SU-DHL-6 (cell line): ENCODE results near the gene TBC1D22A.

ENCODE experiments used
- H2AFZ ChIP-seq: fragments of 200-600 bp; sonication (generic); 2 replicates; pipeline ENCODE4 v1.6.1; 2014; ENCODE audit warnings: low read depth, mild to moderate bottlenecking, moderate library complexity, mixed read lengths, antibody characterized with exemption, low read length; ENCODE audit not compliant: severe bottlenecking
- H3F3A ChIP-seq: fragments of 200-600 bp; shearing (Covaris generic); 2 replicates; pipeline ENCODE4 v1.6.0; 2016; ENCODE audit warnings: antibody characterized with exemption, mild to moderate bottlenecking; ENCODE audit not compliant: insufficient read depth
- H3K27ac ChIP-seq: fragments of 200-600 bp; sonication (generic); 2 replicates; pipeline ENCODE4 v1.5.1; 2016; ENCODE audit warnings: low read depth, mild to moderate bottlenecking, low read length, moderate library complexity, mixed read lengths
- H3K27me3 ChIP-seq: fragments of 200-600 bp; sonication (generic), shearing (Covaris generic); 2 replicates; pipeline ENCODE4 v1.6.0; 2014; ENCODE audit warnings: mild to moderate bottlenecking, low read length
- H3K36me3 ChIP-seq: fragments of 200-600 bp; sonication (generic); 2 replicates; pipeline ENCODE4 v1.6.1; 2014; ENCODE audit warnings: mild to moderate bottlenecking, low read length, mixed read lengths
- H3K4me2 ChIP-seq: fragments of 300-600, 200-600 bp; shearing (Covaris generic), sonication (generic); 2 replicates; pipeline ENCODE4 v1.6.0; 2014; ENCODE audit warnings: low read length, low read depth, mild to moderate bottlenecking; ENCODE audit not compliant: poor library complexity, severe bottlenecking
- H3K4me3 ChIP-seq: fragments of 200-600 bp; sonication (generic); 2 replicates; pipeline ENCODE4 v1.5.1; 2014; ENCODE audit warnings: antibody characterized with exemption, low read length, mild to moderate bottlenecking, mixed read lengths; ENCODE audit not compliant: insufficient read depth, poor library complexity, severe bottlenecking
- H3K79me2 ChIP-seq: fragments of 200-600 bp; sonication (generic); 2 replicates; pipeline ENCODE4 v1.6.1; 2014; ENCODE audit warnings: mild to moderate bottlenecking, low read length, moderate library complexity; ENCODE audit not compliant: insufficient read depth
- H3K9ac ChIP-seq: fragments of 200-600 bp; sonication (generic); 2 replicates; pipeline ENCODE4 v1.7.0; 2014; ENCODE audit warnings: mild to moderate bottlenecking, low read length
- H3K9me2 ChIP-seq: fragments of 200-600 bp; sonication (generic); replicated peaks from 2 replicates; pipeline ENCODE4 v1.6.1; 2014; ENCODE audit warnings: low read length; ENCODE audit not compliant: insufficient read depth
- H3K9me3 ChIP-seq: fragments of 200-600 bp; sonication (generic); 2 replicates; pipeline ENCODE4 v1.6.1; 2014; ENCODE audit warnings: low read length, mixed read lengths; ENCODE audit not compliant: insufficient read depth
- H4K20me1 ChIP-seq: fragments of 200-600 bp; sonication (generic); 2 replicates; pipeline ENCODE4 v1.6.1; 2014; ENCODE audit warnings: low read depth, mild to moderate bottlenecking, antibody characterized with exemption, low read length, moderate library complexity, mixed read lengths
- EZH2phosphoT487 ChIP-seq: fragments of 200-600 bp; sonication (generic), shearing (Covaris generic); conservative IDR thresholded peaks from 2 replicates; pipeline ENCODE4 v1.6.1; 2018; ENCODE audit warnings: mild to moderate bottlenecking, antibody characterized with exemption, low read length, moderate library complexity, mixed read lengths
- TF ChIP-seq, protein P1 (sequence below): fragments of 200-600 bp; sonication (generic); IDR thresholded peaks from one replicate; pipeline ENCODE4 v1.5.1; 2017; ENCODE audit warnings: antibody characterized with exemption, mild to moderate bottlenecking, low read length, moderate library complexity; ENCODE audit not compliant: insufficient read depth, poor library complexity, severe bottlenecking

The TBC1D22A gene

DNA sequence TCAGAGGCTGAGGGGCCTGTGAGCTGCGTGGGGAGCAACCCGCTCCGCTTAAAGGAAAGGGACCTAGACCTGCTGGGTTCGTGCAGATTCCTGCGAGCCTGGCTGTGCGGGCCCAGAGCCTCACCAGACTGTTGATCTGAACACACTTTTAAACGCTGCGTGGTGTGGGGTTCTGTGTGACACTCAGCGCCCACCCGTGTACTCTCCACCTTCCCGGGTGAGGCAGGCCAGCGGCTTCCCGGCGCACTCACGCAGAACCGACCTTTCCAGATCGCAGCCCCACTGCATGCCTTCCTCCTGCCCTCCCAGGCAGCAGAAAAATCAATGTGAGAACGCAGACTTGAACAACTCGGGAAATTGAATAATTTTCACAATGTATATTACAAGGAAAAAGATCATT, 388.6 kb downstream of the TBC1D22A start:
- no peaks in the 10 kb centered on the region for H3F3A ChIP-seq
- no peak for TF ChIP-seq EZH2phosphoT487
- TF ChIP-seq, protein P1, sequence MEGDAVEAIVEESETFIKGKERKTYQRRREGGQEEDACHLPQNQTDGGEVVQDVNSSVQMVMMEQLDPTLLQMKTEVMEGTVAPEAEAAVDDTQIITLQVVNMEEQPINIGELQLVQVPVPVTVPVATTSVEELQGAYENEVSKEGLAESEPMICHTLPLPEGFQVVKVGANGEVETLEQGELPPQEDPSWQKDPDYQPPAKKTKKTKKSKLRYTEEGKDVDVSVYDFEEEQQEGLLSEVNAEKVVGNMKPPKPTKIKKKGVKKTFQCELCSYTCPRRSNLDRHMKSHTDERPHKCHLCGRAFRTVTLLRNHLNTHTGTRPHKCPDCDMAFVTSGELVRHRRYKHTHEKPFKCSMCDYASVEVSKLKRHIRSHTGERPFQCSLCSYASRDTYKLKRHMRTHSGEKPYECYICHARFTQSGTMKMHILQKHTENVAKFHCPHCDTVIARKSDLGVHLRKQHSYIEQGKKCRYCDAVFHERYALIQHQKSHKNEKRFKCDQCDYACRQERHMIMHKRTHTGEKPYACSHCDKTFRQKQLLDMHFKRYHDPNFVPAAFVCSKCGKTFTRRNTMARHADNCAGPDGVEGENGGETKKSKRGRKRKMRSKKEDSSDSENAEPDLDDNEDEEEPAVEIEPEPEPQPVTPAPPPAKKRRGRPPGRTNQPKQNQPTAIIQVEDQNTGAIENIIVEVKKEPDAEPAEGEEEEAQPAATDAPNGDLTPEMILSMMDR, result no peak
- no peaks in the 10 kb centered on the region for H3K27me3 ChIP-seq
- no peak overlapping the region for H3K27ac ChIP-seq
- no peak overlapping the region for H3K4me3 ChIP-seq
- no peaks in the 10 kb centered on the region for H4K20me1 ChIP-seq
- no peak overlapping the region for H3K9ac ChIP-seq
- no peaks in the 10 kb centered on the region for H3K36me3 ChIP-seq
- H2AFZ ChIP-seq, result no peak overlapping the region
- H3K9me3 ChIP-seq, result no peaks in the 10 kb centered on the region
- no peaks in the 10 kb centered on the region for H3K9me2 ChIP-seq
- no peak overlapping the region for H3K4me2 ChIP-seq
- H3K79me2 ChIP-seq, result no peaks in the 10 kb centered on the region

DNA sequence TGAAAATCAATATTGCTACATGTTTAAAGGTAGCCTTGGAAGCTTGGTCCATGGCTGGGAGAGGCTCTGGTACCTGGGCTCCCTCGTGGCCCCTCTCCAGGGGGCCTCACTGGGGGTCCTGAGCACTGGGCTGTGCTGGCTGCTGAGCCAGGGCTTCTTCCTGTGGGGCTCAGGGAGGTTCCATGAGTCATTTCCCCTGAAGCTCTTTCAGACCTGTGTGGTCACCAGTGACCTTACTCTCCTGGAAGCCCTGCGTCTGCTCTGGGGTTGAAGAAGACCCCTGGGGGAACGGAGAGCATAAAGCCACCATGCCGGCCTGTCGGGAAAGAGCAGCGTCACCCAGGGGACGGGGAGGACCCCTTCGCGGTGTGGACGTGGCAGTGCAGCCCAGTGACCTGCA, 389.0 kb downstream of the TBC1D22A start:
- H3K9me2 ChIP-seq, result no peaks in the 10 kb centered on the region
- no peak overlapping the region for H3K4me2 ChIP-seq
- no peak overlapping the region for H3K27ac ChIP-seq
- H3K4me3 ChIP-seq, result no peak overlapping the region
- no peak overlapping the region for H3K9ac ChIP-seq
- no peaks in the 10 kb centered on the region for H4K20me1 ChIP-seq
- H3K36me3 ChIP-seq, result no peaks in the 10 kb centered on the region
- no peaks in the 10 kb centered on the region for H3K9me3 ChIP-seq
- TF ChIP-seq EZH2phosphoT487, result no peak
- TF ChIP-seq, protein P1, result no peak
- no peaks in the 10 kb centered on the region for H3F3A ChIP-seq
- H3K79me2 ChIP-seq, result no peaks in the 10 kb centered on the region
- no peaks in the 10 kb centered on the region for H3K27me3 ChIP-seq
- no peak overlapping the region for H2AFZ ChIP-seq

- H2AFZ ChIP-seq, result no peak overlapping the region
- H3K9me3 ChIP-seq, result no peaks in the 10 kb centered on the region
- H3K9ac ChIP-seq, result no peak overlapping the region
- no peak overlapping the region for H3K27ac ChIP-seq
- no peaks in the 10 kb centered on the region for H3K79me2 ChIP-seq
- no peak overlapping the region for H3K4me3 ChIP-seq
- no peaks in the 10 kb centered on the region for H3K9me2 ChIP-seq
- no peak overlapping the region for H3K4me2 ChIP-seq
- H3K27me3 ChIP-seq, result no peaks in the 10 kb centered on the region
- no peaks in the 10 kb centered on the region for H4K20me1 ChIP-seq
- TF ChIP-seq EZH2phosphoT487, result no peak
- TF ChIP-seq, protein P1, result no peak
- H3F3A ChIP-seq, result no peaks in the 10 kb centered on the region
- no peaks in the 10 kb centered on the region for H3K36me3 ChIP-seq
These were observed 389.8 kb downstream of the TBC1D22A start for GRCh38 chr22:47152236-47152635.
